G401.6 (cell line): ENCODE results near the gene GRAMD4.

Experiments used
- FAIRE-seq: peaks from 2 replicates; lab custom pipeline; 2012; peaks lifted over from hg19 to GRCh38; lab: Jason Lieb, UNC

The GRAMD4 gene

GRCh38 chr22:46726066-46726985 lies 106.1 kb downstream of the GRAMD4 start:
- no peak for FAIRE-seq

GRCh38 chr22:46726986-46727317 lies 106.8 kb downstream of the GRAMD4 start:
- FAIRE-seq, result no peak

GRCh38 chr22:46727813-46728364 lies 107.7 kb downstream of the GRAMD4 start:
- FAIRE-seq, result no peak

GRCh38 chr22:46728470-46728869 lies 108.3 kb downstream of the GRAMD4 start:
- FAIRE-seq, result no peak
